KOPT-K1 (cell line): ENCODE results near the gene MAPK11.

Experiments used
- H3K27ac ChIP-seq: fragments of 200-600 bp; sonication (generic); 2 replicates; pipeline ENCODE4 v1.5.1; 2016; ENCODE audit warnings: antibody characterized with exemption, mild to moderate bottlenecking, low read depth, low read length; ENCODE audit not compliant: poor library complexity, severe bottlenecking
- H3K36me3 ChIP-seq: fragments of 200-600 bp; sonication (generic); 2 replicates; pipeline ENCODE4 v1.5.1; 2017; ENCODE audit warnings: antibody characterized with exemption, mild to moderate bottlenecking, low read length, moderate library complexity; ENCODE audit not compliant: insufficient read depth
- H3K9me3 ChIP-seq: fragments of 200-600 bp; sonication (generic); 2 replicates; pipeline ENCODE4 v1.5.1; 2017; ENCODE audit warnings: antibody characterized with exemption, low read length, mild to moderate bottlenecking; ENCODE audit not compliant: insufficient read depth, poor library complexity, severe bottlenecking

Gene MAPK11

GRCh38 chr22:50269970-50270665 is at the start of gene MAPK11:
TSS of gene MAPK11 (minus strand) at chr22:50270380. CDS start at chr22:50270292, 88 bp downstream.
- Histone ChIP-seq H3K27ac (no peak within 1 kb of the TSS), H3K9me3 (no peaks in the 10 kb centered on the region), H3K36me3 (no peaks in the 10 kb centered on the region)

- no peaks in the 10 kb centered on the region for H3K36me3 ChIP-seq
- no peaks in the 10 kb centered on the region for H3K9me3 ChIP-seq
- H3K27ac ChIP-seq: no peak overlapping the region
These were observed 49.3 kb upstream of the MAPK11 start for GRCh38 chr22:50319503-50319951.

GRCh38 chr22:50318698-50319411 is 48.7 kb upstream of the MAPK11 start:
- Histone ChIP-seq H3K27ac (no peak overlapping the region), H3K9me3 (no peaks in the 10 kb centered on the region), H3K36me3 (no peaks in the 10 kb centered on the region)

GRCh38 chr22:50318356-50318697 is 48.1 kb upstream of the MAPK11 start:
- Histone ChIP-seq H3K9me3 (no peaks in the 10 kb centered on the region), H3K27ac (no peak overlapping the region)

GRCh38 chr22:50317674-50318073 is 47.5 kb upstream of the MAPK11 start:
- H3K9me3 ChIP-seq: no peaks in the 10 kb centered on the region
- H3K36me3 ChIP-seq: no peaks in the 10 kb centered on the region
- no peak overlapping the region for H3K27ac ChIP-seq

More at GRCh38 chr22:50318356-50318697, 48.1 kb upstream of the MAPK11 start:
- H3K36me3 ChIP-seq: no peaks in the 10 kb centered on the region

- Histone ChIP-seq H3K27ac (no peak overlapping the region), H3K36me3 (no peaks in the 10 kb centered on the region), H3K9me3 (no peaks in the 10 kb centered on the region)
These were observed 47.0 kb upstream of the MAPK11 start for GRCh38 chr22:50317178-50317577.

GRCh38 chr22:50316114-50317065 is 46.2 kb upstream of the MAPK11 start:
- Histone ChIP-seq H3K36me3 (no peaks in the 10 kb centered on the region), H3K27ac (no peak overlapping the region), H3K9me3 (no peaks in the 10 kb centered on the region)

GRCh38 chr22:50315289-50316113 is 45.3 kb upstream of the MAPK11 start:
- Histone ChIP-seq H3K36me3 (no peaks in the 10 kb centered on the region), H3K27ac (no peak overlapping the region), H3K9me3 (no peaks in the 10 kb centered on the region)

GRCh38 chr22:50314455-50315288 is 44.5 kb upstream of the MAPK11 start:
- Histone ChIP-seq H3K9me3 (no peaks in the 10 kb centered on the region), H3K27ac (peak overlapping the region; percentile 29), H3K36me3 (no peaks in the 10 kb centered on the region)

- no peaks in the 10 kb centered on the region for H3K9me3 ChIP-seq
- H3K27ac ChIP-seq: peak overlapping the region; percentile 29
- no peaks in the 10 kb centered on the region for H3K36me3 ChIP-seq
These were observed 43.9 kb upstream of the MAPK11 start for GRCh38 chr22:50314081-50314454.

GRCh38 chr22:50313600-50313999 is 43.4 kb upstream of the MAPK11 start:
- no peaks in the 10 kb centered on the region for H3K36me3 ChIP-seq
- H3K27ac ChIP-seq: no peak overlapping the region
- no peaks in the 10 kb centered on the region for H3K9me3 ChIP-seq

GRCh38 chr22:50313021-50313420 is 42.8 kb upstream of the MAPK11 start:
- H3K36me3 ChIP-seq: no peaks in the 10 kb centered on the region
- no peaks in the 10 kb centered on the region for H3K9me3 ChIP-seq
- H3K27ac ChIP-seq: no peak overlapping the region

- Histone ChIP-seq H3K9me3 (no peaks in the 10 kb centered on the region), H3K27ac (no peak overlapping the region), H3K36me3 (no peaks in the 10 kb centered on the region)
These were observed 42.2 kb upstream of the MAPK11 start for GRCh38 chr22:50312371-50312770.
